Ascending aorta (tissue), 2 donors: Measurements from ENCODE around the gene COL15A1. TPM values are rescaled to one million over a fixed set of nuclear protein-coding genes. Genes with fewer than 3 reads are reported as not detected.

Experiments used
- DNase-seq, 2 donors: peaks; one replicate each; pipeline ENCODE4 v3.0.0-alpha.2; 2019; ENCODE audit warnings: low spot score in 2 of 2
- H3K27ac ChIP-seq, 2 donors: fragments of 200-600 bp; sonication (generic); one replicate each; pipeline ENCODE4 v1.5.1; 2016 to 2017; ENCODE audit warnings: mild to moderate bottlenecking in 1 of 2
- H3K27me3 ChIP-seq: fragments of 200-600 bp; sonication (generic); one replicate; pipeline ENCODE4 v1.5.1; 2017
- H3K36me3 ChIP-seq, 2 donors: fragments of 200-600 bp; sonication (generic); one replicate each; pipeline ENCODE4 v1.5.1; 2016
- H3K4me1 ChIP-seq, 2 donors: fragments of 200-600 bp; sonication (generic); one replicate each; pipeline ENCODE4 v1.5.1; 2016 to 2017; ENCODE audit warnings: mild to moderate bottlenecking in 1 of 2
- H3K4me3 ChIP-seq, 2 donors: fragments of 200-600 bp; sonication (generic); one replicate each; pipeline ENCODE4 v1.5.1; 2016 to 2017; ENCODE audit warnings: mild to moderate bottlenecking in 1 of 2
- H3K9me3 ChIP-seq, 2 donors: fragments of 200-600 bp; sonication (generic); one replicate each; pipeline ENCODE4 v1.5.1; 2016
- CTCF ChIP-seq, 3 experiments: fragments of 200-600 bp in 2 of 3; fragments of 450-650 bp in 1 of 3; sonication (generic) in 2 of 3; IDR thresholded peaks; one replicate each; pipeline ENCODE4 v1.5.1; 2016 to 2019; ENCODE audit warnings: antibody characterized with exemption in 3 of 3, mild to moderate bottlenecking in 1 of 3, moderate library complexity in 1 of 3
- intact Hi-C: fragments of 100-400 bp; cut with DNase I; formaldehyde crosslinking; loops from one replicate; pipeline ENCODE4 v1.15.1; 2023
- total RNA-seq: library from RNA; depleted of rRNA; stranded (reverse); fragments of >200 nt; gene quantifications from one replicate; pipeline ENCODE4 v1.1.0, GENCODE V29; 2016

COL15A1 gene
- total RNA-seq, 1 donor from 2014 or later = 58.6 TPM

- Histone ChIP-seq H3K4me3 (no peak overlapping the region), H3K27ac (peak overlapping the region in 1 of 2 donors; percentile 60), H3K36me3 (no peaks in the 10 kb centered on the region), H3K27me3 (no peaks in the 10 kb centered on the region), H3K9me3 (no peaks in the 10 kb centered on the region), H3K4me1 (peaks cover 0 to 2% of the 10 kb centered on the region in 2 donors)
- no peak for DNase-seq
- intact Hi-C loops = no loop called here
- no peak for TF ChIP-seq CTCF (IDR thresholded peaks at IDR 0.05)
These were observed 85.5 kb downstream of the COL15A1 start for GRCh38 chr9:99029083-99029645.

GRCh38 chr9:99030092-99030511, 86.4 kb downstream of the COL15A1 start:
- Histone ChIP-seq H3K27ac (peak overlapping the region in 1 of 2 donors; percentile 60), H3K36me3 (no peaks in the 10 kb centered on the region), H3K27me3 (no peaks in the 10 kb centered on the region), H3K9me3 (no peaks in the 10 kb centered on the region), H3K4me3 (no peak overlapping the region), H3K4me1 (peaks cover 0 to 2% of the 10 kb centered on the region in 2 donors)
- peak in 1 of 2 donors; percentile 59 for DNase-seq
- TF ChIP-seq CTCF (IDR thresholded peaks at IDR 0.05) = no peak
- intact Hi-C loops = loop anchor here (1.0 kb wide), 1 partner anchor 73 kb away; no protein-coding TSS in a partner anchor

GRCh38 chr9:99030610-99031109, 87.0 kb downstream of the COL15A1 start:
- TF ChIP-seq CTCF (IDR thresholded peaks at IDR 0.05) = no peak
- peaks cover 0 to 2% of the 10 kb centered on the region in 2 donors for H3K4me1 ChIP-seq
- H3K4me3 ChIP-seq = no peak overlapping the region
- no peaks in the 10 kb centered on the region for H3K36me3 ChIP-seq
- no peaks in the 10 kb centered on the region for H3K27me3 ChIP-seq
- no peak for DNase-seq
- H3K27ac ChIP-seq = peak overlapping the region in 1 of 2 donors; percentile 60
- intact Hi-C loops = loop anchor here (1.0 kb wide), 1 partner anchor 73 kb away; no protein-coding TSS in a partner anchor
- no peaks in the 10 kb centered on the region for H3K9me3 ChIP-seq

- TF ChIP-seq CTCF (IDR thresholded peaks at IDR 0.05) = no peak
- H3K27ac ChIP-seq = no peak overlapping the region
- H3K36me3 ChIP-seq = no peaks in the 10 kb centered on the region
- DNase-seq = peak in 1 of 2 donors; percentile 38
- H3K4me3 ChIP-seq = no peak overlapping the region
- no peaks in the 10 kb centered on the region for H3K9me3 ChIP-seq
- intact Hi-C loops = no loop called here
- no peaks in the 10 kb centered on the region for H3K27me3 ChIP-seq
- H3K4me1 ChIP-seq = peaks cover 0 to 2% of the 10 kb centered on the region in 2 donors
These were observed 87.6 kb downstream of the COL15A1 start for GRCh38 chr9:99031319-99031718.

- no peaks in the 10 kb centered on the region for H3K9me3 ChIP-seq
- H3K4me1 ChIP-seq = peaks cover 0 to 2% of the 10 kb centered on the region in 2 donors
- H3K27ac ChIP-seq = no peak overlapping the region
- TF ChIP-seq CTCF (IDR thresholded peaks at IDR 0.05) = no peak
- H3K36me3 ChIP-seq = no peaks in the 10 kb centered on the region
- no peak overlapping the region for H3K4me3 ChIP-seq
- H3K27me3 ChIP-seq = no peaks in the 10 kb centered on the region
- DNase-seq = no peak
- intact Hi-C loops = no loop called here
These were observed 88.3 kb downstream of the COL15A1 start for GRCh38 chr9:99031994-99032393.
